Duodenal mucosa (tissue), 2 donors: ENCODE results near the gene HTR7.

Source experiments
- H3K27ac ChIP-seq: one replicate; pipeline ENCODE4 v1.7.0; 2013; ENCODE audit warnings: low read depth, low read length
- H3K27me3 ChIP-seq, 2 donors: one replicate each; pipeline ENCODE4 v1.7.0; 2013; ENCODE audit warnings: low read length in 2 of 2, control low read depth in 1 of 2; ENCODE audit not compliant: insufficient read depth in 2 of 2, control insufficient read depth in 1 of 2
- H3K36me3 ChIP-seq, 2 donors: one replicate each; pipeline ENCODE4 v1.7.0; 2013; ENCODE audit warnings: low read length in 2 of 2, control low read depth in 1 of 2; ENCODE audit not compliant: insufficient read depth in 2 of 2, control insufficient read depth in 1 of 2
- H3K4me1 ChIP-seq, 2 donors: one replicate each; pipeline ENCODE4 v1.7.0; 2013; ENCODE audit warnings: low read length in 2 of 2, control low read depth in 1 of 2; ENCODE audit not compliant: insufficient read depth in 2 of 2, control insufficient read depth in 1 of 2
- H3K4me3 ChIP-seq, 2 donors: one replicate each; pipeline ENCODE4 v1.7.0; 2013; ENCODE audit warnings: low read length in 2 of 2, low read depth in 1 of 2
- H3K9ac ChIP-seq, 2 donors: one replicate each; pipeline ENCODE4 v1.7.0; 2013; ENCODE audit warnings: low read length in 2 of 2, low read depth in 1 of 2
- H3K9me3 ChIP-seq, 2 donors: one replicate each; pipeline ENCODE4 v1.7.0; 2013; ENCODE audit warnings: low read length in 2 of 2, control low read depth in 1 of 2; ENCODE audit not compliant: control insufficient read depth in 1 of 2

Gene HTR7

DNA sequence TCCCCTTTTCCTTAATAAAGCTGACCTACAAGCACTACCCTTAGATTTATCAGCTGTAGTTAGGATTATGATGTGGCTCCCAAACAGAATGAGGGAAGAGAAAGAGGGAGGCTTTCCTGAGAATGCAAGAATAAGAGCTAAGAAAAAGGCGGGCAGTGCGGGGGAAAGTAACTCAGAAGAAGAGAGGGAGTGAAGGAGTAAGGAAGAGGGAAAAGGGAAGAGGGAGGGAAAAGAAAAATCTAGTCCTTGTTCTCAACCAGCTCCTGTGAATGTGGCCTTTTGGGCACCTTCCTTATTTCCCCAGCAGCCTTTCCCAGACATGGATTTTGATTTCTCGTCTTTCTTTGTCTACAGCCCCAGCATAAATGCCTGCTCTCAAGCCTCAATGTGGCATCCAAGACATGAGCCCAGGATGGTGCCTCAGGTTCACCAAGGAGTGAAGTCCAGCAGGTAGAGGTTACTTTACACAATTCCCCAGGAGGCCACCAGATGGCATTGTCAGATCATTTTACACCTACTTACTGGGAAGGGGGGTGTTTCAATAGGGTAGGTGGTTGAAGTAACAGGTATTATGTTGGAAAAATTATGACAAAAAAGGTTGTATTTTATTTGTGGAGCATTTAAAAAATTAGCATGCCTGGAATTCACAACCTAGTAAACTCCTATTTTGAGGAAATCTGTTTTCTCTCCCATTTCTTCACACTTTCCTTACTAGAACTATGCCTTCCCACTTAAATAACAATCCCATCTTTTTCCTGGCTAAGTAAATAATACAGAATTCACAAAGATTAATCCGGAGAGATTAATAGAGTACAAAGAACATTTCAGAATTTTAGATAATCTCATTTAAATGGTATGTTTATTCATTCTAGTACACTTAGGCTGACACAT lies 106.5 kb downstream of the HTR7 start:
- Histone ChIP-seq H3K9me3 (no peaks in the 10 kb centered on the region), H3K27me3 (no peaks in the 10 kb centered on the region), H3K4me3 (no peak overlapping the region), H3K4me1 (no peaks in the 10 kb centered on the region), H3K36me3 (no peaks in the 10 kb centered on the region), H3K27ac (no peak overlapping the region), H3K9ac (no peak overlapping the region)

DNA sequence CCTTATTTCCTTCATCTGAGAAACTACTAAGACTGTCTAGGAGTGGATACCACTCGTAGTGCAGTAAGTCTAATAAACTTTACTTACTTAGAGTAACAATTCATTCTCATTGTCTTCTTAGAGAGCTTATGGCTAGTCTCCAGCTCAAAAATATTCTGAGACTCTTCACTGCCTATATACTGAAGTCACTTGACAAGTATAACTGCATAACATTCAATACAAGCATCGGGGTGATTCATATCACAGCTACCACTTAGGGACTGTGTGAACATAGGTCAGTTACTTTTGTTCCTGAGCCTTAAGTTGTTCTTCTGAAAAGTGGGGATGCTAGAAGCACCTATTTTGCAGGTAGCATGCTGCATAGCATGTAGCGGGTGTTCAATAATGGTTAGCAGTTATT lies 111.0 kb downstream of the HTR7 start:
- H3K9ac ChIP-seq, result no peak overlapping the region
- no peaks in the 10 kb centered on the region for H3K27me3 ChIP-seq
- H3K36me3 ChIP-seq, result no peaks in the 10 kb centered on the region
- no peaks in the 10 kb centered on the region for H3K9me3 ChIP-seq
- no peaks in the 10 kb centered on the region for H3K4me1 ChIP-seq
- no peak overlapping the region for H3K27ac ChIP-seq
- H3K4me3 ChIP-seq, result no peak overlapping the region

DNA sequence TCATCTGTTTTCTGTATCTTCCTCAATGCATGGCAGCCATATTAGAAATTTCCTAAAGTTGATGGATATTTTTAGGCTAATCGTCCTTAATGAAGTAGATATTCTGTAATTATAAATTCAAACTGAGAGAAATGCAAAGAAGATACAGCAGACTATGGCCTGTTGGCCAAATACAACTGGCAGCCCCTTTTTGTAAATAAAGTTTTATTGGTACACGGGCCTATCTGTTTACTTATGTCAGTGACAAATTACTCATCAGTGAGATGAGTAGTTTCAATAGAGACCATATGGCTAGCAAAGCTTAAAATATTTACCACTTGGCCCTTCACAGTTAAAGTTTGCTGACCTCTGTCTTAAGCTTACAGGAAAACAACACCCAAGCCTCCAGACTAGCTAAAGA lies 112.3 kb downstream of the HTR7 start:
- Histone ChIP-seq H3K36me3 (no peaks in the 10 kb centered on the region), H3K27me3 (no peaks in the 10 kb centered on the region), H3K4me1 (no peaks in the 10 kb centered on the region), H3K4me3 (no peak overlapping the region), H3K9ac (no peak overlapping the region), H3K27ac (no peak overlapping the region), H3K9me3 (no peaks in the 10 kb centered on the region)

DNA sequence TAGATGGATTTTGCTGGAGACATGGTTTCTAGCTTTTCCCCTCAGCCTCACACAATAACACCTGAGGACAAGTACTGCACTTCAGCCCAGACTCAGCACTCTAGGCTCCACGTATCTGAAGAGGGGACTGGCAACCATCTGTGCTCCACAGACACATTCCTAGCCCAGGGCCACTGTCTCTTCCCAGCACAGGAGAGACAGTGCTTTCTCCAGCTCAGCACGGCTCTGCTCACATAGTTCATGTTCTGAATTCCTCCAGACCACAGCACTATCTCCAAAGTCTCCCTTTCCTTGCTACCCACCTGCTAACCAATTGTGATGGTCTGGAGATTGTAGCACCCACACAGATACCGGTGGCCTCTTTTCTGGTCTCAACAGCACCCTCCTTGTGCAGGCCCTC lies 114.5 kb downstream of the HTR7 start:
- no peaks in the 10 kb centered on the region for H3K36me3 ChIP-seq

DNA sequence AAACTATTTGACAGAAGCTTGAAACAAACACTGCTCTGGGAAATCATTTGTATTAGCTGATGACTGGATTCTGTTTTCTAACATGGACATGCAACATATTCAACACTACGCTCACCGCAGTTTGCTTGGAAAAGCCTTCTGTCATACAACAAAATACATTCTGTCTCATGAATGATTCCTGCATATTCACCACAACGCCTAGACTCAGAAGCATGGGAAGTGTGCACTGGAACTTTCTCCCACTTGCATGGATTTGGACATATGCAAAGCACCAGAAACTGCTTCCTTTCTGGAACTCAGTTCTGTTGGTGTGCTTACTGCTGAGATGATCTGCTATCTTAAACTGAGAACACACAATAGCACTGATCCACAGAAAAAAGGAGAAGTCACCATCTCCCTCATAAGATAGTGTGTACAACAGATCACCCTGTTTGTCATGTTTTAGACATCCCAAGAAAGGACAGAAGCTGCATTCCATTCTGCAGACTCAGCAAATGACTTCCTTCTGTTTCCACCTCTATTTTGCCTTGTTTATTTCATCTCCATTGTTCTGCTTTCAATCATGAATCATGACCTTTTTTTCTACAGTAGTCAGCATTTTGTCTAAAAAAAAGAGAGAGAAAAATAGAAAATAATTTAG lies 115.8 kb downstream of the HTR7 start:
- Histone ChIP-seq H3K4me1 (no peaks in the 10 kb centered on the region), H3K4me3 (no peak overlapping the region), H3K9ac (no peak overlapping the region), H3K27me3 (no peaks in the 10 kb centered on the region), H3K36me3 (no peaks in the 10 kb centered on the region), H3K27ac (no peak overlapping the region), H3K9me3 (no peaks in the 10 kb centered on the region)

More for the DNA sequence above, 114.5 kb downstream of the HTR7 start:
- Histone ChIP-seq H3K9ac (no peak overlapping the region), H3K27me3 (no peaks in the 10 kb centered on the region), H3K9me3 (no peaks in the 10 kb centered on the region), H3K4me3 (no peak overlapping the region), H3K4me1 (no peaks in the 10 kb centered on the region), H3K27ac (no peak overlapping the region)

DNA sequence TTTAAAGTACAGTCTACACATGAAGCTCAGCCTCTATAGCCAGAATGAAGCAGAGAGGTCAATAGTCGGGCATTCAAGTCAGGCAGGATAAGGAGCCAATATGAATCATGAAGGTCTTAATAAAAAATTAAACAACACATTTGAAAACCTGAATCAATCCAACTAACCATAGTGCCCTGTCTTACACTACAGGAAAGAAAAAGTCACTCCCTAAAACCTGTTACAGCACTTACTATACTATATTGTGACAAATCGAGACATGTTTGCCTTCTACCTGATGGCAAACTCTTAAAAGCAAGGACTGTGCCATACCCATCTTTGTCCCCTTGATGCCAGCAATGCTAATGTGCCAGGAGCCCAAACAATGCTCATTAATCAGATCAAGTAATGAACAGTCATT lies 117.6 kb downstream of the HTR7 start:
- H3K36me3 ChIP-seq, result no peaks in the 10 kb centered on the region
- H3K27ac ChIP-seq, result no peak overlapping the region
- H3K9ac ChIP-seq, result no peak overlapping the region
- no peaks in the 10 kb centered on the region for H3K9me3 ChIP-seq
- no peaks in the 10 kb centered on the region for H3K4me1 ChIP-seq
- no peak overlapping the region for H3K4me3 ChIP-seq
- H3K27me3 ChIP-seq, result no peaks in the 10 kb centered on the region

DNA sequence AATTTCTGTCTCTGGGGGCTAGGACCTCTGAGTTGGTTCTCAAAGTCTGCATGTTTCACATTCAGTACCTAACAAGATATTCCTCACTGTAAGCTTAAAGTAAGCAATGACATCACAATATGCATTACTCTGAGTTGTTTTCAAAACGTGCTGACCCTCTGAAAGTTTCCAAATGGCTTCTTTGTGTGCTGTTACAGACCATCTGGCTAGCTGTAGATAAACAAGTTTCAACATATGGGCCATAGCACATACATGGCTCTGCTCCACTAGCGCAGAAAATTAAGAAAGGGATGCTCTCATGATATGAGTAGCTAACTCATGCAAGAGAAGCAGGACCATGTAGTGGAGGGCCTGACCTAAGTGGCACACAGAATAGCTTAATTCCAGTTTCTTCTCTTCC lies 119.0 kb downstream of the HTR7 start:
- H3K4me1 ChIP-seq, result no peaks in the 10 kb centered on the region
- no peaks in the 10 kb centered on the region for H3K36me3 ChIP-seq
- no peak overlapping the region for H3K27ac ChIP-seq
- H3K9me3 ChIP-seq, result no peaks in the 10 kb centered on the region
- no peaks in the 10 kb centered on the region for H3K27me3 ChIP-seq
- H3K4me3 ChIP-seq, result no peak overlapping the region
- H3K9ac ChIP-seq, result no peak overlapping the region

DNA sequence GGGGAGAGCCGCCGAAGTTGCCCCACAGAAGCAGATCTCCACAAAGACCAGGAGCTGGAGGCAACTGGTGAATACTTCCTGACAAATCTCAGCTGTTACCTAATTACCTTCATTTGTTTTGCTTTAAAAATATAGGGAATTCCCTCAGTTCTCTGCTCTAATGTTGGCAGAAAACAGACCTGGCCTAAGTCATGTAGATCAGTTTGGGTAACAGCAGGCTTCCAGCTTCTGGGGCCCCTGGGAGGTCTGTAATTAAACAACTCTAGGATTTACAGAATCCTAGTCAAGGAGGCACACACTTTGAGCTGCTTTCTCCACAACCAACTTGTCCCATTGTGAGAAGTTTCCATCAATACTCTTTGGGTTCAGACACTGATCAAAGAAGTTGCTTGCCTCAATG lies 123.4 kb downstream of the HTR7 start:
- H3K4me3 ChIP-seq, result no peak overlapping the region
- H3K36me3 ChIP-seq, result no peaks in the 10 kb centered on the region
- no peak overlapping the region for H3K9ac ChIP-seq
- H3K27me3 ChIP-seq, result no peaks in the 10 kb centered on the region
- no peaks in the 10 kb centered on the region for H3K9me3 ChIP-seq
- H3K27ac ChIP-seq, result no peak overlapping the region
- no peaks in the 10 kb centered on the region for H3K4me1 ChIP-seq

DNA sequence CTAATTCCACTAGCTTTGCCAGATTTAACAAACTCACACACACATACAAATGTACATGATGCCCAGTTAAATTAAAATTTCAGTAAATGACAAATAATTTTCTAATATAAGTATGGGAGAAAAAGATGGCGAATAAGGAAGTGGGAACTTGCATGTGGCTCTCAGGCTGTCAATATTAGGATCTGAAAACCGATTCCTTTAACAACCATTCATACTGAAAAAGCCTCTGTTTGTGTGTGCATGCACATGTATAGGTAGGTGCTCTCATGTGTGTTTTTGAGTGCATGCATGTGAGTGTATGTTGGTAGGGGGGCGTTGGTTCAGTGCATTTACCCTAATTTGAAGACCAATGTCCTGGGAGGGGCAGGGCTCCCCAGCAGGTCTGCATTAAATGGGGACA lies 125.3 kb downstream of the HTR7 start:
- Histone ChIP-seq H3K9ac (no peak overlapping the region), H3K4me3 (no peak overlapping the region), H3K27ac (no peak overlapping the region), H3K27me3 (no peaks in the 10 kb centered on the region), H3K9me3 (no peaks in the 10 kb centered on the region), H3K36me3 (no peaks in the 10 kb centered on the region), H3K4me1 (no peaks in the 10 kb centered on the region)

DNA sequence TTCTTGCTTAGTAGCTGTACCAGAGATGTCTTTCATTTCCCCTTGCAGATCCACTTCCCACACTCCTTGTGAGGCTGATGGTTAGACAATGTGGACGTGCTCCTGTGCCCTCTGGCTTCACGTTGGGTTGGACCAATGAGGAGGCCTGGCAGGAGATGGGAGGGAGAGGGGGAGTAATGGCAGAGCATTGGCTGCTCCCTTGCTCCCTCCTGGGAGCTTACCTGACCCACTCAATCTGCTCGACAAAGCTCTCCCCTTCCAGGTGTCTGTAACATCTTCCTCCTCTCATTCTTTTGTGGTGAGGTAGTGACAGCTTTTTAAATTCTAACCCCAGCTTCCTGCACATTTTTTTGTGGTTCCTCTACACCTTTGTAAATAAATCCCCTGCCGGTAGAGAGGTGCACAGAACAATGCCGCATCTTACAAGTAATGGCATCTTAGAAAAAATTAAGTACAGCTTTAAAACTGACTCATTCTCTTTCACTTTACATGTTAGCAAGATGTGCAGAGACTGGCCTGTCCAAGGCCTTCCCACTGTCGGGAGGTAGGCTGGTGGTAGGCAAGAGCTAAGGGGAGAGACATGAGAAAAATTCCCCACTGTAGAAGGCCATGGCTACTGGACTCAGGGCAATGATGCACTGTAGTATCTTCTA lies 134.3 kb downstream of the HTR7 start:
- Histone ChIP-seq H3K36me3 (no peaks in the 10 kb centered on the region), H3K27ac (no peak overlapping the region), H3K9me3 (no peaks in the 10 kb centered on the region), H3K4me3 (no peak overlapping the region), H3K27me3 (no peaks in the 10 kb centered on the region), H3K9ac (no peak overlapping the region), H3K4me1 (no peaks in the 10 kb centered on the region)
